Osteoblast (primary cell): Measurements from ENCODE around the gene SH3RF3. TPM values are rescaled to one million over a fixed set of nuclear protein-coding genes. Genes with fewer than 3 reads are reported as not detected.

ENCODE experiments used
- DNase-seq: peaks from one replicate; pipeline ENCODE4 v3.0.0; 2011; ENCODE audit warnings: low spot score, mixed read lengths; ENCODE audit not compliant: insufficient read length; ENCODE audit errors: missing footprints
- H2AFZ ChIP-seq: 2 replicates; pipeline ENCODE4 v1.6.0; 2011; ENCODE audit warnings: mild to moderate bottlenecking, low read length
- H3K27ac ChIP-seq: 2 replicates; pipeline ENCODE4 v1.5.1; 2011; ENCODE audit warnings: mild to moderate bottlenecking, low read depth, low read length, moderate library complexity
- H3K27me3 ChIP-seq: 2 replicates; pipeline ENCODE4 v1.6.0; 2012; ENCODE audit warnings: mild to moderate bottlenecking, control low read depth, inconsistent platforms, low read length, moderate library complexity; ENCODE audit not compliant: insufficient read depth
- H3K36me3 ChIP-seq: 2 replicates; pipeline ENCODE4 v1.5.1; 2011; ENCODE audit warnings: mild to moderate bottlenecking, low read length, control low read depth, moderate library complexity; ENCODE audit not compliant: insufficient read depth
- H3K4me1 ChIP-seq: 2 replicates; pipeline ENCODE4 v1.5.1; 2011; ENCODE audit warnings: mild to moderate bottlenecking, low read length, control low read depth, moderate library complexity; ENCODE audit not compliant: insufficient read depth
- H3K4me2 ChIP-seq: 2 replicates; pipeline ENCODE4 v1.6.0; 2011; ENCODE audit warnings: mild to moderate bottlenecking, low read length; ENCODE audit not compliant: insufficient read depth
- H3K4me3 ChIP-seq: fragments of 200-600 bp; sonication (generic); 3 replicates; pipeline ENCODE4 v1.5.1; 2012; ENCODE audit warnings: mild to moderate bottlenecking, low read length, inconsistent platforms; ENCODE audit not compliant: insufficient read depth
- H3K79me2 ChIP-seq: 2 replicates; pipeline ENCODE4 v1.6.0; 2012; ENCODE audit warnings: mild to moderate bottlenecking, low read length, control low read depth, inconsistent platforms; ENCODE audit not compliant: insufficient read depth
- H3K9me3 ChIP-seq: 2 replicates; pipeline ENCODE4 v1.5.1; 2011; ENCODE audit warnings: low read depth, low read length, control low read depth
- H4K20me1 ChIP-seq: 2 replicates; pipeline ENCODE4 v1.6.0; 2012; ENCODE audit warnings: mild to moderate bottlenecking, low read length, control low read depth; ENCODE audit not compliant: insufficient read depth
- CTCF ChIP-seq: IDR thresholded peaks from 2 replicates; pipeline ENCODE4 v1.5.1; 2011; ENCODE audit warnings: mild to moderate bottlenecking, low read depth, low read length, moderate library complexity; ENCODE audit errors: extremely low read depth
- total RNA-seq: library from RNA; depleted of rRNA; stranded (reverse); fragments of >200 nt; gene quantifications from 2 replicates; pipeline ENCODE4 v1.2.3, GENCODE V29; 2012

SH3RF3 gene
- total RNA-seq, 1 donor: 14.8 TPM

- H3K4me3 ChIP-seq: no peak overlapping the region
Measured at GRCh38 chr2:109404681-109405080, 275.7 kb downstream of the SH3RF3 start.

GRCh38 chr2:109405873-109406272 lies 276.9 kb downstream of the SH3RF3 start:
- Histone ChIP-seq H3K79me2 (no peaks in the 10 kb centered on the region), H3K27ac (no peak overlapping the region), H3K36me3 (no peaks in the 10 kb centered on the region), H3K9me3 (no peaks in the 10 kb centered on the region), H3K4me3 (no peak overlapping the region), H4K20me1 (peaks cover 29% of the 10 kb centered on the region), H2AFZ (no peak overlapping the region), H3K27me3 (no peaks in the 10 kb centered on the region), H3K4me1 (peaks cover 3% of the 10 kb centered on the region), H3K4me2 (no peak overlapping the region)
- TF ChIP-seq CTCF: no peak
- DNase-seq: peak; percentile 5

More at GRCh38 chr2:109404681-109405080, 275.7 kb downstream of the SH3RF3 start:
- no peaks in the 10 kb centered on the region for H3K27me3 ChIP-seq
- peak; percentile 54 for DNase-seq
- peaks cover 30% of the 10 kb centered on the region for H4K20me1 ChIP-seq
- H3K79me2 ChIP-seq: no peaks in the 10 kb centered on the region
- H2AFZ ChIP-seq: no peak overlapping the region
- TF ChIP-seq CTCF: no peak
- H3K9me3 ChIP-seq: no peaks in the 10 kb centered on the region
- H3K4me2 ChIP-seq: no peak overlapping the region
- no peak overlapping the region for H3K27ac ChIP-seq
- H3K4me1 ChIP-seq: peaks cover 3% of the 10 kb centered on the region
- H3K36me3 ChIP-seq: no peaks in the 10 kb centered on the region

GRCh38 chr2:109406301-109406700 lies 277.3 kb downstream of the SH3RF3 start:
- no peak overlapping the region for H2AFZ ChIP-seq
- peak; percentile 46 for DNase-seq
- TF ChIP-seq CTCF: no peak
- no peaks in the 10 kb centered on the region for H3K27me3 ChIP-seq
- H3K4me3 ChIP-seq: no peak overlapping the region
- H3K27ac ChIP-seq: no peak overlapping the region
- H3K79me2 ChIP-seq: no peaks in the 10 kb centered on the region
- no peaks in the 10 kb centered on the region for H3K36me3 ChIP-seq
- H3K9me3 ChIP-seq: no peaks in the 10 kb centered on the region
- peaks cover 29% of the 10 kb centered on the region for H4K20me1 ChIP-seq
- H3K4me2 ChIP-seq: no peak overlapping the region
- H3K4me1 ChIP-seq: peaks cover 3% of the 10 kb centered on the region

GRCh38 chr2:109407276-109408042 lies 278.5 kb downstream of the SH3RF3 start:
- no peaks in the 10 kb centered on the region for H3K36me3 ChIP-seq
- H3K27ac ChIP-seq: no peak overlapping the region
- no peak for TF ChIP-seq CTCF
- peaks cover 3% of the 10 kb centered on the region for H3K4me1 ChIP-seq
- H3K27me3 ChIP-seq: no peaks in the 10 kb centered on the region
- H4K20me1 ChIP-seq: peaks cover 24% of the 10 kb centered on the region
- H2AFZ ChIP-seq: no peak overlapping the region
- peak; percentile 72 for DNase-seq
- H3K4me3 ChIP-seq: no peak overlapping the region
- no peaks in the 10 kb centered on the region for H3K79me2 ChIP-seq
- H3K9me3 ChIP-seq: no peaks in the 10 kb centered on the region
- no peak overlapping the region for H3K4me2 ChIP-seq
